Measurements from ENCODE around the gene THSD7A. TPM values are rescaled to one million over a fixed set of nuclear protein-coding genes. Genes with fewer than 3 reads are reported as not detected.
A peak's percentile ranks its signal among the peaks of the same experiment; 100 is the strongest.

The THSD7A gene
- total and polyA plus RNA-seq, 2 donors: 0.50 to 1.5 TPM

DNA sequence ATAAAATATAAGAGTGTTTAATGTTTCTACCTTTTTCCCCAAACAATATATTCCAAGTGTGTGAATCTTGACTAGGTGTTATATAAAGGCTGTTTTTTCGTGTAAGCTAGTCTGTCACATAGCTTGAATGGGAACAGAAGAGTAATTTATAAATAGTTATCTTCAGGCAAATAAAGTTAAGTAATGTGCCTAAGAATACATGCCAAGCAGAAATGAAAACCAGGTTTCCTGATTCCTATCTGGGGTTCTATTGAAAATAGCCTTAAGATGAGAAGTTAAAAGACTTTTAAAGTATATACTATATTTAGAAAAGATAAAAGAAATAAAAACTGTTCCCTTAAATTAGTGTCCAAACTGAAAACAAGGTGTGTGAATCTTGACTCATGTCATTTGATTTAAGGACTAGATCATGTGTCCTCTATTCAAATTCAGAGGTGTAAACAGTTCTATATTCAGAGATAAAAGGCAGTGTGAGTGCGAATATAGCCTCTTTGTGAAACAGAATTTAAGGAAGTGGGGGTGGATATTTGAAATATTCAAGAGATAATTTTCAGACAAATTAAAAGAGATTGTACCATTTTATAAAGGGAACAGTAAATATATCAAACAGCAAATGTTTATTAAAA is 247.5 kb downstream of the THSD7A start:
- H3K27me3 ChIP-seq (ENCODE audit: control insufficient read depth in 2 of 2, insufficient read depth in 1 of 2, low read length in 1 of 2): no peaks in the 10 kb centered on the region
- H3K4me1 ChIP-seq (ENCODE audit: control insufficient read depth in 2 of 2, insufficient read depth in 2 of 2, low read length in 2 of 2): no peaks in the 10 kb centered on the region
- DNase-seq (ENCODE audit: low read depth in 6 of 9, low spot score in 9 of 9): no peak
- no peaks in the 10 kb centered on the region for H3K36me3 ChIP-seq (ENCODE audit: control insufficient read depth in 2 of 2, insufficient read depth in 2 of 2, low read length in 1 of 2)
- H3K4me3 ChIP-seq (ENCODE audit: low read length in 2 of 2): no peak overlapping the region
- 45% methylated on average over 2 of the region's 2 CpGs for WGBS
- H3K9me3 ChIP-seq (ENCODE audit: control insufficient read depth in 2 of 2, insufficient read depth in 1 of 2, low read length in 1 of 2): no peaks in the 10 kb centered on the region
- no peak overlapping the region for H3K27ac ChIP-seq (ENCODE audit: low read depth in 1 of 2, low read length in 1 of 2)

DNA sequence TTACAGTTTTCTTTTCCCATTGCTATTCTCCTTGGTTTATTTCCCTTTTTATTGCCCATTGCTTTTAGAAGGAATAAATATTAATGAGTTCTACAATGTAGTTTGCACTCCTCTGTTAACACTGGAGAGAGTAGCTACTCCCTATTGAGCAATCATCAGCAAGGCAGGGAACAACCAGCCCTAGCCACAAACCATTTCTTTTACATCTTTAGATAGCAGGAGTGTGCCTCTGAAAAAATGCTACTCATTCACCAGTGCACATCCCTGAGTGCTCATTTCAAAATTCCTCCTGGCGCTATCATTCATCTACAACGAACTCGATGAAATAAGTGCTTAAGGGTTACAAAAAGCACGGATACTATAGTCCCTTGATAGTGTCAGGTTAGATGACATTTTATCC is 252.9 kb downstream of the THSD7A start:
- DNase-seq (ENCODE audit: low read depth in 6 of 9, low spot score in 9 of 9): no peak
- no peaks in the 10 kb centered on the region for H3K4me1 ChIP-seq (ENCODE audit: control insufficient read depth in 2 of 2, insufficient read depth in 2 of 2, low read length in 2 of 2)
- no peaks in the 10 kb centered on the region for H3K27me3 ChIP-seq (ENCODE audit: control insufficient read depth in 2 of 2, insufficient read depth in 1 of 2, low read length in 1 of 2)
- WGBS: 92% methylated on average over 4 of the region's 4 CpGs
- no peak overlapping the region for H3K27ac ChIP-seq (ENCODE audit: low read depth in 1 of 2, low read length in 1 of 2)
- no peaks in the 10 kb centered on the region for H3K36me3 ChIP-seq (ENCODE audit: control insufficient read depth in 2 of 2, insufficient read depth in 2 of 2, low read length in 1 of 2)
- H3K4me3 ChIP-seq (ENCODE audit: low read length in 2 of 2): no peak overlapping the region
- H3K9me3 ChIP-seq (ENCODE audit: control insufficient read depth in 2 of 2, insufficient read depth in 1 of 2, low read length in 1 of 2): no peaks in the 10 kb centered on the region

DNA sequence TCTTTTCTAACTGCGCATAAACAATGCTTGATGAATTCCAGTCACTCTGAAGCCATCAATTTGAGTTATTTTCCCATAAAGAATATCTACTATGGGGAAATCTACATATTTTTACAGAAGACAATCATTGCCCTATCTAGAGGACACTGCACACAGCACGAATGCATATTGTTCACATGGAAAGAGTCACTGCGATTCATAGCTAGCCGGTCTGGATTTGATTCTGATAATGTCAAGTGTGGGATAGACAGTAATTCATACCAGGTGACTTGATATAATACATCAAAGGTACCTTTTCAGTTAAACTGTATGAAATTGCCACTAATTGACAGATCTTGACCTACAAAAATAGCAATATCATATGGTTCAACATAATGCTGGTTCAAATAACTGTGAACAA is 255.7 kb downstream of the THSD7A start:
- Histone ChIP-seq H3K4me1 (ENCODE audit: control insufficient read depth in 2 of 2, insufficient read depth in 2 of 2, low read length in 2 of 2) (no peaks in the 10 kb centered on the region), H3K4me3 (ENCODE audit: low read length in 2 of 2) (no peak overlapping the region), H3K27me3 (ENCODE audit: control insufficient read depth in 2 of 2, insufficient read depth in 1 of 2, low read length in 1 of 2) (no peaks in the 10 kb centered on the region), H3K27ac (ENCODE audit: low read depth in 1 of 2, low read length in 1 of 2) (no peak overlapping the region), H3K9me3 (ENCODE audit: control insufficient read depth in 2 of 2, insufficient read depth in 1 of 2, low read length in 1 of 2) (no peaks in the 10 kb centered on the region), H3K36me3 (ENCODE audit: control insufficient read depth in 2 of 2, insufficient read depth in 2 of 2, low read length in 1 of 2) (no peaks in the 10 kb centered on the region)
- WGBS: 96% methylated on average over 4 of the region's 4 CpGs
- DNase-seq (ENCODE audit: low read depth in 6 of 9, low spot score in 9 of 9): no peak

DNA sequence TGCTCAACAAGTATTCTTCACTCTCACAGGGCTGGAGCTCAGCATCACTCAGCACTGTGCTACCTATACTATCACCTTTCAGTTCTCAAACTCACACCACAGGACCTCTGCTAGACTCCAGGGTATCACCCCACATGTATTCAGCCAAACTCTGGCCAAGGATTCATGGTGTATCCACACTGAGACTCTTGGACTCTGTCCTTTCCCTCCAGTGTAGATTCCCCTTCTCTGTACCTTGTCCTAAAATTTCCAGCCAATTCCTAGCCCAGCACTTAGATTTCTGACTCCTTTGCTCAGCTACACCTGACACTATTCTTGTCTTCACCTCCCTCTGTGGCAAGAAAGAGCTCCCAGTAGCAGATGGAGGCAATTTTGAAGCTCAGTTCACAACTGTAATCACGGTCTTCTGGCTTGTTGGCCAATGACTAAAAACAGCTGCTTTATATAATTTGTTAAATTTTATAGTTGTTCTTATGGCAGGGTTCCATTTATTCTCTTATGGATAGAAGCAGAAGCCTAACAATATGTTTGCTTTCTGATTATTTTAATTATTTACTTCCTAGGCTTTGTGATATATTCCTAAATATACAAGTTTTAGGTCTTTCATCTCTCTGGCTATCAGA is 258.8 kb downstream of the THSD7A start:
- 94% methylated on average over 1 of the region's 1 CpG for WGBS
- Histone ChIP-seq H3K4me1 (ENCODE audit: control insufficient read depth in 2 of 2, insufficient read depth in 2 of 2, low read length in 2 of 2) (no peaks in the 10 kb centered on the region), H3K27ac (ENCODE audit: low read depth in 1 of 2, low read length in 1 of 2) (no peak overlapping the region), H3K4me3 (ENCODE audit: low read length in 2 of 2) (no peak overlapping the region), H3K9me3 (ENCODE audit: control insufficient read depth in 2 of 2, insufficient read depth in 1 of 2, low read length in 1 of 2) (no peaks in the 10 kb centered on the region), H3K27me3 (ENCODE audit: control insufficient read depth in 2 of 2, insufficient read depth in 1 of 2, low read length in 1 of 2) (no peaks in the 10 kb centered on the region), H3K36me3 (ENCODE audit: control insufficient read depth in 2 of 2, insufficient read depth in 2 of 2, low read length in 1 of 2) (no peaks in the 10 kb centered on the region)
- DNase-seq (ENCODE audit: low read depth in 6 of 9, low spot score in 9 of 9): no peak

DNA sequence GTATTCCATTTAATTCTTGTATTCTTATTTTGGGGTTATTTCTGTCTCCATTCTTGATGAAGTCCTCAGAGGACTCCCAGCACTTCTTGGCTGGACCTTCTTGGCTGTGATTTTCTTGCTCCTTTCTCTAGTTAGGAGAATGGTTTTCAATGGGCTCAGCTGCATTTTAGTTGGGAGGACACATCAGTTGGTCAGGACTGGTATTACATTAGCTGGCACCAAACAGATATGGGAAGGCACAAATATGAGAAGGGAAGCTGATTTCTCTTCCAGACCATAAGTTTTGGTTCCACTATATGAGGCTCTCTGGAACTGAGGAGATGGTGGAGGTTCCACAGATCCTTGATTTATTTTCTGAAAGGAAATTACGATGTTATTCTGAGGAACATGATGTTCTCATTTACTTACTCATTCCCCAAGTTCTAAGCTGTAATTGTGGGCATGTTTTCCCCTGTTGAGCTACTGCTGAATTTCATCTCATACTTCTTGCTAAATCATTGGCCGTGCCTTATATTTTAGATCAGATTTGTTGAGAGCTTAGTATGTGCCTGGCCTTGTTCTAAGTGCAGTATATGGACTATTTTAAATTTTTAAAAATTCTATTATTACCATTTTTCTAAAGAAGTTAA is 261.0 kb downstream of the THSD7A start:
- Histone ChIP-seq H3K9me3 (ENCODE audit: control insufficient read depth in 2 of 2, insufficient read depth in 1 of 2, low read length in 1 of 2) (no peaks in the 10 kb centered on the region), H3K27ac (ENCODE audit: low read depth in 1 of 2, low read length in 1 of 2) (no peak overlapping the region), H3K4me1 (ENCODE audit: control insufficient read depth in 2 of 2, insufficient read depth in 2 of 2, low read length in 2 of 2) (no peaks in the 10 kb centered on the region), H3K36me3 (ENCODE audit: control insufficient read depth in 2 of 2, insufficient read depth in 2 of 2, low read length in 1 of 2) (no peaks in the 10 kb centered on the region), H3K27me3 (ENCODE audit: control insufficient read depth in 2 of 2, insufficient read depth in 1 of 2, low read length in 1 of 2) (no peaks in the 10 kb centered on the region), H3K4me3 (ENCODE audit: low read length in 2 of 2) (no peak overlapping the region)
- WGBS: 94% methylated on average over 2 of the region's 2 CpGs
- no peak for DNase-seq (ENCODE audit: low read depth in 6 of 9, low spot score in 9 of 9)

DNA sequence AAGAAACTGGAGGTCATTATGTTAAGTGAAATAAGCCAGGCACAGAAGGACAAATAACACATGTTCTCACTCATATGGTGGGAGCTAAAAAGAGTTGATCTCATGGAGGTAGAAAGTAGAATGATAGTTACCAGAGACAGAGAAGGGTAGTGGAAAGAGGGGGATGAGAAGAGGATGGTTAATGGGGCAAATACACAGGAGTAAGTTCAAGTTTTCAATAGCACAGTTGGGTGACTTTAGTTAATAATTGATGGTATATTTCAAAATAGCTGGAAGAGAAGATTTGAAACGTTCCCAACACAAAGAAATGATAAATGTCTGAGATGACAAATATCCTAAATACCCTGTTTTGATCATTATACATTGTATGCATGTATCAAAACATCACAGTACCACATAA is 261.8 kb downstream of the THSD7A start:
- Histone ChIP-seq H3K4me1 (ENCODE audit: control insufficient read depth in 2 of 2, insufficient read depth in 2 of 2, low read length in 2 of 2) (no peaks in the 10 kb centered on the region), H3K4me3 (ENCODE audit: low read length in 2 of 2) (no peak overlapping the region), H3K9me3 (ENCODE audit: control insufficient read depth in 2 of 2, insufficient read depth in 1 of 2, low read length in 1 of 2) (no peaks in the 10 kb centered on the region), H3K36me3 (ENCODE audit: control insufficient read depth in 2 of 2, insufficient read depth in 2 of 2, low read length in 1 of 2) (no peaks in the 10 kb centered on the region), H3K27ac (ENCODE audit: low read depth in 1 of 2, low read length in 1 of 2) (no peak overlapping the region), H3K27me3 (ENCODE audit: control insufficient read depth in 2 of 2, insufficient read depth in 1 of 2, low read length in 1 of 2) (no peaks in the 10 kb centered on the region)
- DNase-seq (ENCODE audit: low read depth in 6 of 9, low spot score in 9 of 9): no peak
- WGBS: 67% methylated on average over 1 of the region's 1 CpG

DNA sequence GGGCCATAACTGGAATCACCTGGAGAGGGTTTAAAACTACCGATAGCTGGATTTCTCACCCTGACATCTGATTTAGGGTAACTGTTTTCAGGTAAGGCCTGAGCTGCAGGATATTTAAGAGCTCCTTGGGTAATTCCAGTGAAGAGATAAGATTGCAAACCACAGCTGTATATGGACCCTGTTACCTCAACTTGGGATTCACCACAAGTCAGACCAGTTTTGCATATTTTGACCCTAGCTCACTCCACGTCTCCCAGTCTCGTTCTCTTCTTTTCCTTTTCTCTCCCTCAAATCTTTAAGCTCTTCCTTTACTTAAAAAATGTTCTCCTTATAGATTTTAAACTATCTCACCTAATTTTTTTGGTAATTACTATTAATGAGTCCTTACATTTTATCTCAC is 264.4 kb downstream of the THSD7A start:
- Histone ChIP-seq H3K27ac (ENCODE audit: low read depth in 1 of 2, low read length in 1 of 2) (no peak overlapping the region), H3K4me3 (ENCODE audit: low read length in 2 of 2) (no peak overlapping the region), H3K9me3 (ENCODE audit: control insufficient read depth in 2 of 2, insufficient read depth in 1 of 2, low read length in 1 of 2) (no peaks in the 10 kb centered on the region), H3K36me3 (ENCODE audit: control insufficient read depth in 2 of 2, insufficient read depth in 2 of 2, low read length in 1 of 2) (no peaks in the 10 kb centered on the region), H3K27me3 (ENCODE audit: control insufficient read depth in 2 of 2, insufficient read depth in 1 of 2, low read length in 1 of 2) (no peaks in the 10 kb centered on the region), H3K4me1 (ENCODE audit: control insufficient read depth in 2 of 2, insufficient read depth in 2 of 2, low read length in 2 of 2) (no peaks in the 10 kb centered on the region)
- no peak for DNase-seq (ENCODE audit: low read depth in 6 of 9, low spot score in 9 of 9)
- WGBS: 93% methylated on average over 3 of the region's 3 CpGs

DNA sequence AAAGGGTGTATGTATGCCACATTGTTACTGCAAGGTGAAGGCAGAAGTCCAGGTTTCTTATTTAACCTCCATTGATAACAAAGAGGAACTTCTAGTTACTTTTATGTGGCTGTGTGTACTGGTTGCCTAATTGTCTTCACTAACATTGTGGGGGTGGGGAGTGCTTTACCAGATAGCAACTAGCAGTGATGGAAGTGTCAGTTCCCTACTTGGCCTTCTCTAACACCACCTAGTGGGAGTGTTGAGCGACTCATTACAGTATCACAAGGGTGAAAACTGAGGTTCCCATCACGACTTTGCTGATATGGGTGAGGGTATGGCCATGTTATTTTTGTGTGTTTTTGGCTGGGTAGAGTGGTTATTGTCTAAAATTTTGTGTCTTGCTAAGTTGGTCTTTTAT is 274.4 kb downstream of the THSD7A start:
- WGBS: 66% methylated on average over 2 of the region's 2 CpGs
- peak in 6 of 9 donors; percentile 14 to 69 (median 36) for DNase-seq (ENCODE audit: low read depth in 6 of 9, low spot score in 9 of 9)
- H3K4me1 ChIP-seq (ENCODE audit: control insufficient read depth in 2 of 2, insufficient read depth in 2 of 2, low read length in 2 of 2): no peaks in the 10 kb centered on the region
- H3K27me3 ChIP-seq (ENCODE audit: control insufficient read depth in 2 of 2, insufficient read depth in 1 of 2, low read length in 1 of 2): no peaks in the 10 kb centered on the region
- H3K4me3 ChIP-seq (ENCODE audit: low read length in 2 of 2): no peak overlapping the region
- H3K9me3 ChIP-seq (ENCODE audit: control insufficient read depth in 2 of 2, insufficient read depth in 1 of 2, low read length in 1 of 2): no peaks in the 10 kb centered on the region
- H3K27ac ChIP-seq (ENCODE audit: low read depth in 1 of 2, low read length in 1 of 2): no peak overlapping the region
- no peaks in the 10 kb centered on the region for H3K36me3 ChIP-seq (ENCODE audit: control insufficient read depth in 2 of 2, insufficient read depth in 2 of 2, low read length in 1 of 2)

DNA sequence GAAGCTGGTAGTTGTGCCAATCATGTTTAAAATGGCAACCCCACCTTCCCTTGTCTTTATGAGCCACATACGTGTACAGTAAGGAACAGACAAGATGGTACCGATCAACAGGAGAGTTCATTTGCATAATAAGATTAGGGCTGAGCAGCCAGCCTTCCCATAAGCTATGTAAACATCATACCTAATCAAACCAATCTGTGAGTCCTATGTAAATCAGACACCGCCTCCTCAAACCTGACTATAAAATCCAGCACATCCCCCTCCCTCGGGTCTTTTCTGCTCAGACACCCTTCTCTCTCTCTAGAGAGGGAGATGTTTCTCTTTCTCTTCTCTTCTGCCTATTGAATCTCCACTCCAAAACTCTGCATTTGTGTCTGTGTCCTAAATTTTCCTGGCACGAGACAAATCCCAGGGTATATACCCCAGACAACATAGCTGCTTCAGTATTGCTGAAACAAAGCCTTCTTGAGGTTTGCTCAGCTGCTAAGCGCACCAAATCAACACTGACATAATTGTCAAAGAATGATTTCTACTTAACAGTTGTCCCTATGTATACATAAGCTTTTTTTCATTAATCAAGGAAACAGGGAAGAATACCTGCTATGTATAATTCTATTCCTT is 279.2 kb downstream of the THSD7A start:
- Histone ChIP-seq H3K36me3 (ENCODE audit: control insufficient read depth in 2 of 2, insufficient read depth in 2 of 2, low read length in 1 of 2) (no peaks in the 10 kb centered on the region), H3K27ac (ENCODE audit: low read depth in 1 of 2, low read length in 1 of 2) (no peak overlapping the region), H3K9me3 (ENCODE audit: control insufficient read depth in 2 of 2, insufficient read depth in 1 of 2, low read length in 1 of 2) (no peaks in the 10 kb centered on the region), H3K4me1 (ENCODE audit: control insufficient read depth in 2 of 2, insufficient read depth in 2 of 2, low read length in 2 of 2) (no peaks in the 10 kb centered on the region), H3K27me3 (ENCODE audit: control insufficient read depth in 2 of 2, insufficient read depth in 1 of 2, low read length in 1 of 2) (no peaks in the 10 kb centered on the region), H3K4me3 (ENCODE audit: low read length in 2 of 2) (no peak overlapping the region)
- WGBS: 92% methylated on average over 6 of the region's 6 CpGs
- no peak for DNase-seq (ENCODE audit: low read depth in 6 of 9, low spot score in 9 of 9)
